ENCODE data around the gene TUT4.

DNA sequence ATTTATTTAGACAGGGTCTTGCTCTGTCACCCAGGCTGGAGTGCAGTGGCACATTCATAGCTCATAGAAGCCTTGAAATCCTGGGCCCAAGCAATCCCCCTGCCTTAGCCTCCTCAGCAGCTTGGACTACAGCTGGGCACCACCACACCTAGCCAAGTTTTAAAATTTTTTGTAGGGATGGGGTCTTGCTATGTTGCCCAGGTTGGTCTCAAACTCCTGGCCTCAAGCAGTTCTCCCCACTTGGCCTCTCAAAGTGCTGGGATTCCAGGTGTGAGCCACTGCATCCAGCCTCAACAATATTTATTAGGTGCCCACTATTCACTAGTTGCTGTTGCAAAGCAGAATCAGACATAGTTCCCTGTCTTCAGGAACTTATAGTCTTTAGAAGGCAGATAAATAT lies 35.1 kb upstream of the TUT4 start:
- TF ChIP-seq POLR2A (IDR thresholded peaks at IDR 0.05) (no peak), CTCF (IDR thresholded peaks at IDR 0.05) (no peak)
